Skeletal muscle satellite cell (primary cell): ENCODE data around the gene NOP58. TPM values are rescaled to one million over a fixed set of nuclear protein-coding genes. Genes with fewer than 3 reads are reported as not detected.
"Not testable (repeated sequence)": the region's sequence is repeated elsewhere in the genome, so short reads cannot be mapped to it uniquely, and the experiment has no call there.

Experiments
- H3K27me3 ChIP-seq: 2 replicates; pipeline ENCODE4 v1.7.0; 2013; ENCODE audit warnings: low read length; ENCODE audit not compliant: control insufficient read depth, insufficient read depth
- H3K36me3 ChIP-seq: 2 replicates; pipeline ENCODE4 v1.7.0; 2013; ENCODE audit warnings: mild to moderate bottlenecking, control low read depth, low read length; ENCODE audit not compliant: insufficient read depth
- H3K4me1 ChIP-seq: 2 replicates; pipeline ENCODE4 v1.7.0; 2013; ENCODE audit warnings: low read length; ENCODE audit not compliant: control insufficient read depth, insufficient read depth
- H3K4me2 ChIP-seq: 2 replicates; pipeline ENCODE4 v1.7.0; 2013; ENCODE audit warnings: mild to moderate bottlenecking, low read length
- H3K4me3 ChIP-seq: 2 replicates; pipeline ENCODE4 v1.7.0; 2013; ENCODE audit warnings: low read length
- H3K9ac ChIP-seq: 2 replicates; pipeline ENCODE4 v1.7.0; 2013; ENCODE audit warnings: mild to moderate bottlenecking, low read depth, low read length, moderate library complexity
- H3K9me3 ChIP-seq: replicated peaks from 2 replicates; pipeline ENCODE4 v1.7.0; 2013; ENCODE audit warnings: mild to moderate bottlenecking, control low read depth, low read length
- total RNA-seq: library from RNA; depleted of rRNA; stranded (reverse); fragments of >200 nt; gene quantifications from 2 replicates; pipeline ENCODE4 v1.2.3, GENCODE V29; 2012; rRNA removed

The NOP58 gene
- 93.7 and 122 TPM in 2 replicates for total RNA-seq

GRCh38 chr2:202265467-202266277, at the start of gene NOP58:
Gene NOP58, plus strand, starts transcription at chr2:202265763. Its CDS starts 179 bp downstream, at chr2:202265942.
- Histone ChIP-seq H3K4me3 (peak within 1 kb of the TSS; percentile 95), H3K4me1 (peaks cover 9% of the 10 kb centered on the region), H3K4me2 (peak within 1 kb of the TSS; percentile 82), H3K9me3 (no peaks in the 10 kb centered on the region), H3K36me3 (peaks cover 3% of the 10 kb centered on the region), H3K9ac (peak within 1 kb of the TSS; percentile 95), H3K27me3 (no peaks in the 10 kb centered on the region)

- Histone ChIP-seq H3K27me3 (no peaks in the 10 kb centered on the region), H3K4me1 (peaks cover 7% of the 10 kb centered on the region), H3K4me3 (no peak overlapping the region), H3K36me3 (peaks cover 9% of the 10 kb centered on the region), H3K9ac (no peak overlapping the region), H3K4me2 (no peak overlapping the region), H3K9me3 (no peaks in the 10 kb centered on the region)
Measured at GRCh38 chr2:202221873-202222272, 43.7 kb upstream of the NOP58 start.

- Histone ChIP-seq H3K36me3 (no peaks in the 10 kb centered on the region), H3K9ac (peak overlapping the region; percentile 92), H3K27me3 (no peaks in the 10 kb centered on the region), H3K4me1 (peaks cover 8% of the 10 kb centered on the region), H3K4me3 (peak overlapping the region; percentile 99), H3K4me2 (peak overlapping the region; percentile 94), H3K9me3 (no peaks in the 10 kb centered on the region)
Measured at GRCh38 chr2:202237787-202238233, 27.8 kb upstream of the NOP58 start.

GRCh38 chr2:202238234-202239197, 27.0 kb upstream of the NOP58 start, which contains the start of gene SUMO1:
Gene SUMO1, minus strand, starts transcription at chr2:202238597. Its CDS starts 146 bp downstream, at chr2:202238451.
- Histone ChIP-seq H3K36me3 (no peaks in the 10 kb centered on the region), H3K4me1 (peaks cover 6% of the 10 kb centered on the region), H3K4me2 (peak within 1 kb of the TSS; percentile 94), H3K9me3 (no peaks in the 10 kb centered on the region), H3K9ac (peak within 1 kb of the TSS; percentile 92), H3K27me3 (no peaks in the 10 kb centered on the region), H3K4me3 (peak within 1 kb of the TSS; percentile 99)

GRCh38 chr2:202247710-202248109, 17.9 kb upstream of the NOP58 start:
- not testable (repeated sequence) for H3K9me3 ChIP-seq, H3K27me3 ChIP-seq, H3K4me1 ChIP-seq, H3K9ac ChIP-seq, H3K4me3 ChIP-seq, H3K4me2 ChIP-seq, H3K36me3 ChIP-seq

GRCh38 chr2:202249521-202250253, 15.9 kb upstream of the NOP58 start:
- no peak overlapping the region for H3K9ac ChIP-seq
- H3K4me3 ChIP-seq, result no peak overlapping the region

GRCh38 chr2:202251494-202251893, 14.1 kb upstream of the NOP58 start:
- H3K9me3 ChIP-seq, result no peaks in the 10 kb centered on the region
- no peak overlapping the region for H3K4me3 ChIP-seq
- H3K9ac ChIP-seq, result no peak overlapping the region
- H3K4me1 ChIP-seq, result peaks cover 3% of the 10 kb centered on the region
- no peaks in the 10 kb centered on the region for H3K27me3 ChIP-seq
- H3K4me2 ChIP-seq, result no peak overlapping the region
- no peaks in the 10 kb centered on the region for H3K36me3 ChIP-seq

More at GRCh38 chr2:202249521-202250253, 15.9 kb upstream of the NOP58 start:
- Histone ChIP-seq H3K36me3 (no peaks in the 10 kb centered on the region), H3K9me3 (no peaks in the 10 kb centered on the region), H3K27me3 (no peaks in the 10 kb centered on the region), H3K4me2 (no peak overlapping the region), H3K4me1 (peaks cover 3% of the 10 kb centered on the region)

- Histone ChIP-seq H3K36me3 (no peaks in the 10 kb centered on the region), H3K9ac (no peak overlapping the region), H3K9me3 (no peaks in the 10 kb centered on the region), H3K4me3 (no peak overlapping the region), H3K4me1 (peaks cover 3% of the 10 kb centered on the region), H3K27me3 (no peaks in the 10 kb centered on the region), H3K4me2 (no peak overlapping the region)
Measured at GRCh38 chr2:202261531-202261930, 4.0 kb upstream of the NOP58 start.

GRCh38 chr2:202267495-202267894, 1.9 kb downstream of the NOP58 start:
- H3K4me1 ChIP-seq, result peaks cover 12% of the 10 kb centered on the region
- peak overlapping the region; percentile 95 for H3K4me3 ChIP-seq
- H3K9me3 ChIP-seq, result no peaks in the 10 kb centered on the region

GRCh38 chr2:202269585-202269984, 4.0 kb downstream of the NOP58 start:
- H3K9me3 ChIP-seq, result no peaks in the 10 kb centered on the region
- no peaks in the 10 kb centered on the region for H3K27me3 ChIP-seq
- no peak overlapping the region for H3K9ac ChIP-seq
- peaks cover 17% of the 10 kb centered on the region for H3K4me1 ChIP-seq
- peaks cover 3% of the 10 kb centered on the region for H3K36me3 ChIP-seq
- no peak overlapping the region for H3K4me3 ChIP-seq
- peak overlapping the region; percentile 39 for H3K4me2 ChIP-seq

More at GRCh38 chr2:202267495-202267894, 1.9 kb downstream of the NOP58 start:
- no peaks in the 10 kb centered on the region for H3K27me3 ChIP-seq
- peak overlapping the region; percentile 95 for H3K9ac ChIP-seq
- peak overlapping the region; percentile 82 for H3K4me2 ChIP-seq
- peaks cover 3% of the 10 kb centered on the region for H3K36me3 ChIP-seq
